GM19328 (cell line): ENCODE measurements around the gene SHF.
"Not testable (repeated sequence)": the region's sequence is repeated elsewhere in the genome, so short reads cannot be mapped to it uniquely, and the experiment has no call there.

ENCODE experiments used
- ATAC-seq: cut with Tn5 transposase; IDR thresholded peaks from one replicate; pipeline ENCODE4 v1.9.1; 2021; ENCODE audit warnings: mild to moderate bottlenecking, moderate library complexity; ENCODE audit not compliant: unreplicated experiment

SHF gene

GRCh38 chr15:45187894-45188830 is at the start of gene SHF:
Gene SHF, minus strand, starts transcription at chr15:45187966. Its CDS starts 15 bp downstream, at chr15:45187951.
- ATAC-seq = no peak

DNA sequence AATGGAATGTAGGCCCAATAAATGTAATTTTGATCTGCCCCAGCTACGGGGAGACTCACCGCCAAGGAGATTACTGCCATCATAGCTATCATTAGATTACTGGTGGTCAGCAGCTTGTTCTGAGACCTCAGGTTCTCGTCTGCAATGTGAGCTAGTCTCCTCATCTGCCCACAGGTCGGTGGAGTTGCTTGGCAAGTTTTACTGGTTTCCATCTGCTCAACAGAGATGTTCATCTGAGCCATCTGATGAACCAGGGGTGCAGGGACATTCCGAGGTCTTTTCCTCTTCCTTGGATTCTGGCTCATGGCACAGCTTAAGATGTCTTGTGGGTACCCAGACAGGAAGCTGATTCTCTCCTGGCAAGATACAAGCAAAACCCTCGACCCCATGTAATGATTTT is 49.0 kb upstream of the SHF start:
- ATAC-seq = not testable (repeated sequence)

- ATAC-seq = no peak
Measured at GRCh38 chr15:45234562-45235235, 46.9 kb upstream of the SHF start.

- ATAC-seq = no peak
Measured at GRCh38 chr15:45231864-45232562, 44.2 kb upstream of the SHF start.

DNA sequence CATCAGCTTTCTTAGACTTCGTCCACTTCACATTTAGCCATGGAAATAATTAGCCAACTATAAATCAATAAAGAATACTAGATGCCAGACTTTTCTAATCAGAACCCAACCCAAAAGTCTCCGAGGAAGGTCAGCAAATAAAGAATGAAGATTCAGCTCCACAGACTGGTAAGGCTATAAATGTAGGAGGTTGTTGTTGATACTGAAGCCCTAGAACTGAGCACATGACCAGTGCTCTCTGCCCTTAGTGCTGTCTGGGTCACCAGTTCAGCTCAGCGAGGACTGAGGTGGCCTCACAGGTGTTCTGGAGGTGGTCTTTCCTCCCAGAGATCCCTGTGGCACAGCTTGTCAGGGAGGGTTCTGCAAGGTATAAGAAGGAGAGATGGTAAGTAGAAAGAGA is 43.4 kb upstream of the SHF start:
- no peak for ATAC-seq

GRCh38 chr15:45230245-45230965 is 42.6 kb upstream of the SHF start:
- no peak for ATAC-seq

DNA sequence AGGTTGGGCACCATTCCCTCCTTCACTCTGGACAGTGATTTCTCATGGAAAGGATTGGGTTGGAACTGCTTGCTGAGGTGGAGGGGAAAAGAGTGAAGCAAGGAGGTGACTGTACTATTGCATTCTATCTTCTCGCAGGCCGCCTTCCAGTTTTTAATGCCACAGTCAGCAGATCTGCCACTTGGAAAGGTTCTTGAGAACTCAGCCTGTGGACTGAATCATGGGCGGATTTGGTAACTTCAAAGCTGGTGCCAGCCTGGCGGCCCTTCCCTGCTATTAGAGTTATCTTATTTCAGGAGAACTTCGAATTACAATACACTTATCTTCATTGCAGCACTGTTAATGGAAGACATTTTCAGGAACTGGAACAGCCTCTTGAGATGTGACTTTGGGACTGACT is 41.2 kb upstream of the SHF start:
- no peak for ATAC-seq

GRCh38 chr15:45225506-45226273 is 37.9 kb upstream of the SHF start:
- no peak for ATAC-seq

- no peak for ATAC-seq
Measured at GRCh38 chr15:45224621-45225217, 37.0 kb upstream of the SHF start.

- no peak for ATAC-seq
Measured at GRCh38 chr15:45221967-45222366, 34.2 kb upstream of the SHF start.

GRCh38 chr15:45221053-45221599 is 33.4 kb upstream of the SHF start:
- ATAC-seq = no peak

- no peak for ATAC-seq
Measured at GRCh38 chr15:45212493-45212892, 24.7 kb upstream of the SHF start.

DNA sequence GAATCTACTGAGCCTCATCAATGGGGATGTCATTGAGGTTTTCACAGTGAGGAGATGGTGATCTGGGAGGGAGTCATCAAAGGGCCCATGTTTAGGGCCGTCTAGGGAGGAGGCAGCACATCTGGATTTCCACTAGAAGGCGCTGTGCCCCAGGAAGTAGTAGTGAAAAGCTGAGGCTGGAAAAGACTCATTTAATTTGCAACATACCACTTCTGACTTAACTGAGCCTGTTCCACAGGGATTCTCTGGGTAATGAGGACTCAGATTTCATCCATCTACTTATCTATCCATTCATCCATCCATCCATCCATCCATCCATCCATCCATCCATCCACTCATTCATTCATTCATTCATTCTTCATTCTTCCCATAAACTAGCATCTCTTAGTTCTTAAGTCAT is 17.4 kb upstream of the SHF start:
- ATAC-seq = no peak

- ATAC-seq = no peak
Measured at GRCh38 chr15:45203182-45203581, 15.4 kb upstream of the SHF start.

- no peak for ATAC-seq
Measured at GRCh38 chr15:45201869-45202268, 14.1 kb upstream of the SHF start.

- no peak for ATAC-seq
Measured at GRCh38 chr15:45201557-45201859, 13.7 kb upstream of the SHF start.

GRCh38 chr15:45200799-45201556 is 13.2 kb upstream of the SHF start:
- no peak for ATAC-seq

- peak; percentile 30 for ATAC-seq
Measured at GRCh38 chr15:45200001-45200798, 12.4 kb upstream of the SHF start.
